AG04449 (cell line): ENCODE measurements around the gene FAM131C.
"Not testable (repeated sequence)": the region's sequence is repeated elsewhere in the genome, so short reads cannot be mapped to it uniquely, and the experiment has no call there.

Source experiments
- CTCF ChIA-PET: fragments of 350-600 bp; formaldehyde crosslinking; extraction: SDS; loops from one replicate; lab custom pipeline; 2021; ENCODE audit warnings: antibody characterized with exemption; lab: Yijun Ruan, JAX
- POLR2A ChIA-PET: fragments of 400-600, 350-600 bp; formaldehyde crosslinking; extraction: SDS; loops from one replicate; lab custom pipeline; 2020; ENCODE audit warnings: antibody characterized with exemption, inconsistent platforms; lab: Yijun Ruan, JAX
- DNase-seq: peaks from one replicate; pipeline ENCODE4 v3.0.0-alpha.2; 2010; ENCODE audit warnings: low read depth, low spot score
- H3K4me3 ChIP-seq: 2 replicates; pipeline ENCODE4 v1.5.1; 2011; ENCODE audit warnings: low read depth, mild to moderate bottlenecking, control low read depth, low read length
- TF ChIP-seq, protein P1 (sequence below): IDR thresholded peaks from one replicate; pipeline ENCODE4 v1.5.1; 2011; ENCODE audit warnings: mild to moderate bottlenecking, moderate library complexity, low read length, control low read depth, inconsistent platforms; ENCODE audit not compliant: insufficient read depth; ENCODE audit errors: missing control alignments

Gene FAM131C

DNA sequence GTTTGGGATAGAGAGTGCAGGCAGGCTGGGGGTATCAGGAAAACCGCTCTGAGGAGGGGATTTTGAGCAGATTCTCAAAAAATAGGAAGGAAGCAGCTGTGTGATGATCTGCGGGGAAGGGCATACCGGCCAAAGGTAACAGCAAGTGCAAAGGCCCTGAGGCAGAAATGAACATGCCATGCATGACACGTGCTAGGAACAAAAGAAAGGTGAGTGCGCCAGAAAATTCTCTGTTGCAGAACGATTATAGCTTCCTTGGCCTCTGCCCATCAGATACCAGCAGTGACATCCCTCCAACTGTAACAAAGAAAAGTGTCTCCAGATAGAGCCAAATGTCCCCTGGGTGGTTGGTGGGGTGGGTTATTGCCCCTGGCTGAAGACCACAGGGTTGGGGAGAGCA, 37.0 kb upstream of the FAM131C start:
- TF ChIP-seq, protein P1, sequence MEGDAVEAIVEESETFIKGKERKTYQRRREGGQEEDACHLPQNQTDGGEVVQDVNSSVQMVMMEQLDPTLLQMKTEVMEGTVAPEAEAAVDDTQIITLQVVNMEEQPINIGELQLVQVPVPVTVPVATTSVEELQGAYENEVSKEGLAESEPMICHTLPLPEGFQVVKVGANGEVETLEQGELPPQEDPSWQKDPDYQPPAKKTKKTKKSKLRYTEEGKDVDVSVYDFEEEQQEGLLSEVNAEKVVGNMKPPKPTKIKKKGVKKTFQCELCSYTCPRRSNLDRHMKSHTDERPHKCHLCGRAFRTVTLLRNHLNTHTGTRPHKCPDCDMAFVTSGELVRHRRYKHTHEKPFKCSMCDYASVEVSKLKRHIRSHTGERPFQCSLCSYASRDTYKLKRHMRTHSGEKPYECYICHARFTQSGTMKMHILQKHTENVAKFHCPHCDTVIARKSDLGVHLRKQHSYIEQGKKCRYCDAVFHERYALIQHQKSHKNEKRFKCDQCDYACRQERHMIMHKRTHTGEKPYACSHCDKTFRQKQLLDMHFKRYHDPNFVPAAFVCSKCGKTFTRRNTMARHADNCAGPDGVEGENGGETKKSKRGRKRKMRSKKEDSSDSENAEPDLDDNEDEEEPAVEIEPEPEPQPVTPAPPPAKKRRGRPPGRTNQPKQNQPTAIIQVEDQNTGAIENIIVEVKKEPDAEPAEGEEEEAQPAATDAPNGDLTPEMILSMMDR, result no peak
- CTCF ChIA-PET, result interaction anchor here (9.7 kb wide), 1 partner anchor 28 kb away, joined by 80 read pairs; no protein-coding TSS in a partner anchor
- DNase-seq, result no peak
- POLR2A ChIA-PET, result no interaction called here
- H3K4me3 ChIP-seq, result no peak overlapping the region

GRCh38 chr1:16109571-16109970, 36.1 kb upstream of the FAM131C start:
- H3K4me3 ChIP-seq, result no peak overlapping the region
- no peak for DNase-seq
- ChIA-PET POLR2A (no interaction called here), CTCF (interaction anchor here (0.7 to 9.7 kb wide), 3 partner anchors 8 to 104 kb away, joined by 3 to 80 read pairs (median 4); no protein-coding TSS in a partner anchor)
- TF ChIP-seq, protein P1, result no peak

DNA sequence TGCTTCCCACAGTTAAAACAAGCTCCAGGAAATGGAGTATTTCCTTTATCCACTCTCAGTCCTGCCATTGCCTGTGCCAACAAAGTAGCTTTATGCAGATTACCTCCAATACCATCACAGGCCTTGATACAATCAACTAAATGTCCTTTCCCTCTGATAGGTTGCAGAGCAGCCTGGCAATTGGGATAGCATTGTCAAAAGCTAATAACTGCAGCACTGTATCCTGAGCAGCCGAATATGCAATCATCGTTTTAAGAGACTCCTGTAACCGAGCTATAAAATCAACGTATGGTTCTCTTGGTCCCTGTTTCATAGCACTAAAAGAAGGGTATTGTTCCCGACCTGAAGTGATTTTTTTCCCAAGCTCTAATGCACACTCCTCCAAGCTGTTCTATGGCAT, 33.6 kb upstream of the FAM131C start:
- CTCF ChIA-PET, result interaction anchor here (0.9 to 9.7 kb wide), 3 partner anchors 8 to 28 kb away, joined by 3 to 80 read pairs (median 3); no protein-coding TSS in a partner anchor
- not testable (repeated sequence) for DNase-seq, H3K4me3 ChIP-seq
- POLR2A ChIA-PET, result interaction anchor here (0.6 kb wide), 1 partner anchor 10 kb away, joined by 3 read pairs; no protein-coding TSS in a partner anchor

- DNase-seq, result no peak
These were observed 28.2 kb upstream of the FAM131C start for GRCh38 chr1:16101623-16102022.

GRCh38 chr1:16099412-16099811, 26.0 kb upstream of the FAM131C start:
- TF ChIP-seq, protein P1, result no peak
- DNase-seq, result no peak
- ChIA-PET POLR2A (no interaction called here), CTCF (interaction anchor here (9.5 kb wide), 1 partner anchor 19 kb away, joined by 126 read pairs; no protein-coding TSS in a partner anchor)
- H3K4me3 ChIP-seq, result no peak overlapping the region

More at GRCh38 chr1:16101623-16102022, 28.2 kb upstream of the FAM131C start:
- POLR2A ChIA-PET, result no interaction called here
- TF ChIP-seq, protein P1, result no peak
- CTCF ChIA-PET, result interaction anchor here (3.0 kb wide), 1 partner anchor 19 kb away, joined by 14 read pairs; no protein-coding TSS in a partner anchor
- no peak overlapping the region for H3K4me3 ChIP-seq

DNA sequence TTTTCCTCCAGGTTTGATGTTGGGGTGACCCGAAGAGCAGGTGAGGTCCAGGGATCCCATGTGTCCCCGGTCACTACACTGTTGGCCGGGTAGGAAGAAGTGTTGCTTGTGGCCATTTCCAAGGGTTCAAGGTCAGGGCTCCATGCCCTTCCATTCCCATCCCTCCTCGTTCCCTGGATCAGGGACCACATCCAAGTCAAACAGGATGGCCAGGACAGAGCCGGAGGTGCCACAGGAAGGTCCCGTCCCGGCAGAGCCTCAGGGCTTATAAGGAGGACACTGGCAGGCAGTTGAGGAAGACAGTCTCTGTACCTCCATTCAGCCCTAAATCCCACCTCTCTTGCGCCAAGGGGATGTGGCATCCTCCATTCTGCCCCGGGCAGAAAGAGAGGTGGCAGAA, 22.0 kb upstream of the FAM131C start:
- TF ChIP-seq, protein P1, result no peak
- no peak for DNase-seq
- H3K4me3 ChIP-seq, result no peak overlapping the region
- CTCF ChIA-PET, result interaction anchor here (9.5 kb wide), 1 partner anchor 15 kb away, joined by 126 read pairs; no protein-coding TSS in a partner anchor
- POLR2A ChIA-PET, result no interaction called here
